ENCODE measurements around the gene AVPI1. TPM values are rescaled to one million over a fixed set of nuclear protein-coding genes. Genes with fewer than 3 reads are reported as not detected.
"Not testable (repeated sequence)": the region's sequence is repeated elsewhere in the genome, so short reads cannot be mapped to it uniquely, and the experiment has no call there.

Gene AVPI1
- total RNA-seq, 4 donors from 2014 or later: 17.7 to 195 (median 69.0) TPM

DNA sequence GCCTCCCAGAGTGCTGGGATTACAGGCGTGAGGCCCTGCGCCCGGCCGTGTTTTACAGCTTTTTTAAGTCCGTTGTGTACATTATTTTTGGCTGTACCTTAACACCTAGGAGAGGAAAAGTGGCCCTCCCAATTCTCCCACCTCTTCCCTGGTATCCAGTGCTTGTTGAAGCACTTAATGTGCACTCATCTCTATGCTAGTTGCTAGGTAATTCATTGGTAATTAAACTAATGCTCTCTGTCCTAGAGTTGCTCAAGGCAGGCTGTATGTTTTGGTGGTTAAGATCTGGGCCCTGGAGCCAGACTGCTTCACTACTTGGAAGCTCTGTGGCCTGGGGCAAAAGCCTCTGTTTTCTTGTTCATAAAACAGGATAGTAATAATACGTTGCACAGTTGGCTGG is 19.6 kb downstream of the AVPI1 start:
- TF ChIP-seq, protein P1, sequence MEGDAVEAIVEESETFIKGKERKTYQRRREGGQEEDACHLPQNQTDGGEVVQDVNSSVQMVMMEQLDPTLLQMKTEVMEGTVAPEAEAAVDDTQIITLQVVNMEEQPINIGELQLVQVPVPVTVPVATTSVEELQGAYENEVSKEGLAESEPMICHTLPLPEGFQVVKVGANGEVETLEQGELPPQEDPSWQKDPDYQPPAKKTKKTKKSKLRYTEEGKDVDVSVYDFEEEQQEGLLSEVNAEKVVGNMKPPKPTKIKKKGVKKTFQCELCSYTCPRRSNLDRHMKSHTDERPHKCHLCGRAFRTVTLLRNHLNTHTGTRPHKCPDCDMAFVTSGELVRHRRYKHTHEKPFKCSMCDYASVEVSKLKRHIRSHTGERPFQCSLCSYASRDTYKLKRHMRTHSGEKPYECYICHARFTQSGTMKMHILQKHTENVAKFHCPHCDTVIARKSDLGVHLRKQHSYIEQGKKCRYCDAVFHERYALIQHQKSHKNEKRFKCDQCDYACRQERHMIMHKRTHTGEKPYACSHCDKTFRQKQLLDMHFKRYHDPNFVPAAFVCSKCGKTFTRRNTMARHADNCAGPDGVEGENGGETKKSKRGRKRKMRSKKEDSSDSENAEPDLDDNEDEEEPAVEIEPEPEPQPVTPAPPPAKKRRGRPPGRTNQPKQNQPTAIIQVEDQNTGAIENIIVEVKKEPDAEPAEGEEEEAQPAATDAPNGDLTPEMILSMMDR (IDR thresholded peaks at IDR 0.05): no peak
- ATAC-seq (ENCODE audit: low FRiP score) (no peak), DNase-seq (ENCODE audit: low spot score) (no peak)

DNA sequence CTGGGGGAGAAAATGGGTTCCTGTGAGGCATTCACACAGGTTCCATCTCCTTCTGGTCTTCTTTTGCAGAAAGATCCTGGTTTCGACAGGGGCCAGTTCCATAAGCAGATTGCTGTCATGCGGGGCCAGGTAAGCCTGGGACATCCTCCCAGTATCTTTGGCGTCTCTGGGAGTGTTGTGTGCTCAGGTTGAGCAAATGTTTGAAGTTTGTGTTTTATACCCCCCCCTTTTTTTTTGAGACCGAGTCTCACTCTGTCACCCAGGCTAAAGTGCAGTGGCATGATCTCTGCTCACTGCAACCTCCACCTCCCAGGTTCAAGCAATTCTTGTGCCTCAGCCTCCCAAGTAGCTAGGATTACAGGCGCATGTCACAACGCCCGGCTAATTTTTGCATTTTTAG is 20.0 kb downstream of the AVPI1 start:
- DNase-seq (ENCODE audit: low spot score): no peak
- ATAC-seq (ENCODE audit: low FRiP score): no peak
- TF ChIP-seq, protein P1 (IDR thresholded peaks at IDR 0.05): no peak

DNA sequence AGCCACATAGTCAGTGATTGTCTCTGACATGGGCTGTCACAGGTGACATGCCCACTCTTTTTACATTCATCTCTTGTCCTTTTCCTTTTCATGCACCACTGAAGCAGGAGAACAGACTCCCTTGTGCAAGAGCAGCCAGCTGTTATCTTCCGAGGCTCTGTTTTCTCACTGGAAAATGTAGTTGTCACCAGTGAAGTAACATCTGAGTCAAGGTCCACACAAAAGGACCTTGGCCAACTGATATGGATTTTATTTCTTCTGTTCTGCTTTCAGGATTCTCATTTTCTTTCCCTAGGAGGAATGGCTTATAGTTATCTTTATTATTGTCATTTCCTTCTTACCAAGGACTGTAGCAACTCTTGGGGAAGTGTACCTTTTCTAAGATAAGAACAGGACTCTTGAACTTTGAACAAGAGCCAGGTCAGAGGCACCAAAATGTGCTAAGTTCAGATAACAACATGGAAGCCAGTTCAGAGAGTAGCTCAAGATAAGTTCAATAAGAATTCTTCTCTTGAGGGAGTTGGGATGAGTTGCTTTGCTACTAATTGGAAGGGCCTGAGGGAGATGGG is 22.7 kb downstream of the AVPI1 start:
- TF ChIP-seq, protein P1 (IDR thresholded peaks at IDR 0.05): no peak
- no peak for DNase-seq (ENCODE audit: low spot score)
- no peak for ATAC-seq (ENCODE audit: low FRiP score)

DNA sequence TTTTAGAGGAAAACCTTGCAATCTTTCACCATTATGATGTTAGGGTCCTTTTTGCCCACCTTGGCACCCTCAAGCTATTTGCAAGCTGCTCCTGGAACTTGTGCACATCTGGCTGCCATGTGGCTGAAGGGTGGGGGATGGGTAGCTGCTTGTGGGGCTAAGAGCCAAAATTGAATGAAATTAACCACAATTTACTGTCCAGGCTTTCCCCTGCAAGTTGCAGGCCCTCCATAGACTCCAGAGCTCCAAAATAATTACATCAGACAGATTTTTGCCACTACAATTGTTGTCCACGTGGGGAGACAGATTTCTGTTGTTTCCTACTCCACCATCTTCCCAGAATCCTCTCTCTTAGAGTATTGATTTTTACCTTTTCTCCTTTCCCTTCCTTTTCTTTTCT is 27.5 kb downstream of the AVPI1 start:
- ATAC-seq (ENCODE audit: low FRiP score) (no peak), DNase-seq (ENCODE audit: low spot score) (no peak)
- TF ChIP-seq, protein P1 (IDR thresholded peaks at IDR 0.05): no peak

DNA sequence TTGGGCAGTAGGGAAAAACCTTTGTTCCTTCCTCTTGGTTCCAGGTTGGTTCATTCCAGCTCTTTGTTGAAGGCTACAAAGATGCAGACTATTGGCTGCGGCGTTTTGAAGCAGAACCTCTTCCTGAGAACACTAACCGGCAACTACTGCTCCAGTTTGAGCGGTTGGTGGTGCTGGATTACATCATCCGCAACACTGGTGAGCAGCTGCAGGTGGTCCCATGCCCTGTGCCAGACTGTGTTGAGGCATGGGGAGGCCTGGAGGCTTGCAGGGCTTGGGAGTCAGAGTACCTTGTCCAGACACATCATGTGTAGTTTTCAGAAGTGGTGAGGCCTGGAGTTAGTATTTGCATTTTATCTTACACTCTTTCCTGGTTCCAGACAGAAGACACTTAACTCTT is 30.3 kb downstream of the AVPI1 start:
- TF ChIP-seq, protein P1 (IDR thresholded peaks at IDR 0.05): no peak

DNA sequence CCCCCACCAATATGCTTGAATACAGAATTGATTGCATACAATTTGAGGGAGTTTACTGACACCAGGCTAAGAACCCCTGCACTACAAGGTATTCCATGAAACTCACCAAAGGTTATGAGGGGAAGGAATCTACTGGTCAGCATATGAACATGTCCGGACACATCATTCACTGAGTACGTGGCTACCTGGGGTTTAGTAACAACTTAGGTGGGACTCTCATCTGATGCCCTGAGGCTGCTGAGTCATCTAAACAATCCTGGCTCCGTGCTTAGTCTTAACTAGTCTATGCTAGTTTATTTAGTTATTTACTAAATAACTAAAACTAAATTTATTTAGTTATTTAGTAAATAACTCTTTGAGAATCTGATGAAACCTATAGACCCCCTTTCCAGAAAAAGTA is 35.3 kb downstream of the AVPI1 start:
- TF ChIP-seq, protein P1 (IDR thresholded peaks at IDR 0.05): no peak
- DNase-seq (ENCODE audit: low spot score) (no peak), ATAC-seq (ENCODE audit: low FRiP score) (no peak)

More for the DNA sequence above, 30.3 kb downstream of the AVPI1 start:
- ATAC-seq (ENCODE audit: low FRiP score): no peak
- DNase-seq (ENCODE audit: low spot score): no peak

DNA sequence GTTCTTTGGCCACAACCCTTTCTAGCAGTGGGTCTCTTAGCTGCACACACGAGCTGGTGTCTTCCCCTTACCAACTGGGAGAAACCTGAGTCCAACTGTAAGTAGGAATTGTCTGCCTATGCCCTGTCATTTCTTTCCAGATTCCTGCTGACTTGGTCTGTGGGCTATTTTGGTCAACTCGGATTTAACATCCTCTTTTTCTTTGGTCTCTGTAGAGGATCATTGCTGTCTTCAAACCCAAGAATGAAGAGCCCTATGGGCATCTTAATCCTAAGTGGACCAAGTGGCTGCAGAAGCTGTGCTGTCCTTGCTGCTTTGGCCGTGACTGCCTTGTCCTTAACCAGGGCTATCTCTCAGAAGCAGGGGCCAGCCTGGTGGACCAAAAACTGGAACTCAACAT is 36.3 kb downstream of the AVPI1 start:
- DNase-seq (ENCODE audit: low spot score) (no peak), ATAC-seq (ENCODE audit: low FRiP score) (no peak)
- TF ChIP-seq, protein P1 (IDR thresholded peaks at IDR 0.05): no peak

DNA sequence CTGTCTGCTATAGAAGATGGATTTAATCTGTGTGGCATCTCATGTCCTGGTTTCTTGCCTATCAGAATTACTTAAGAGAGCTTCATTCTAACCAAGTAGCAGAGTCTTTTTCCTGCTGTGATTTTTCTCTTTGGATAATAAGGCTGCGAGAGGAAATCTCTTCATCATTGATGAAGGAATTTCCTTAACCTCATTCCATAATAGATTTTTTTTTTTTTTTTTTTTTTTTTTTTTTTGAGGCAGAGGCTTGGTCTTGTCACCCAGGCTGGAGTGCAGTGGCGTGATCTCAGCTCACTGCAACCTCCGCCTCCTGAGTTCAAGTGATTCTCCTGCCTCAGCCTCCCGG is 37.7 kb downstream of the AVPI1 start:
- ATAC-seq (ENCODE audit: low FRiP score); DNase-seq (ENCODE audit: low spot score): not testable (repeated sequence)
